H54 (cell line): ENCODE data around the gene TBL3.
"Not testable (repeated sequence)": the region's sequence is repeated elsewhere in the genome, so short reads cannot be mapped to it uniquely, and the experiment has no call there.

Source experiments
- DNase-seq: peaks from one replicate; pipeline ENCODE4 v3.0.0; 2011; ENCODE audit warnings: low spot score, mixed read lengths; ENCODE audit not compliant: insufficient read length
- FAIRE-seq: peaks from 3 replicates; lab custom pipeline; 2011; peaks lifted over from hg19 to GRCh38; lab: Jason Lieb, UNC
- POLR2A ChIP-seq: IDR thresholded peaks from 2 replicates; pipeline ENCODE4 v1.6.1; 2011; ENCODE audit warnings: low read depth, mild to moderate bottlenecking, low read length

Gene TBL3

DNA sequence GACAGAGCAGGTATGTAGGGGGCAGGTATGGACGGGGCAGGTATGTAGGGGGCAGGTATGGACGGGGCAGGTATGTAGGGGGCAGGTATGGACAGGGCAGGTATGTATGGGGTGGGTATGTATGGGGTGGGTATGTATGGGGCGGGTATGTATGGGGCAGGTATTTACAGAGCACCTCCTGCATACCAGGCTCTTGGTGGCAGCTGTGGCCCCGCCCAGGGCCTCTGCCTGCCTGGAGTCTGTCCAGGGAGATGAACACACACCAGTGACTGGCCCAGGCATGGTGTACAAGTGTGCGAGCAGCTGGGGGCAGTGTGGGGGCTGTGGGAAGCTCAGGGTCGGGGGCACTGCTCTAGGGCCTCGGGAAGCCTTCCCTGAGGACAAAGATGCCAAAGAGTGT lies 21.8 kb upstream of the TBL3 start:
- TF ChIP-seq POLR2A = no peak
- FAIRE-seq = no peak
- no peak for DNase-seq

DNA sequence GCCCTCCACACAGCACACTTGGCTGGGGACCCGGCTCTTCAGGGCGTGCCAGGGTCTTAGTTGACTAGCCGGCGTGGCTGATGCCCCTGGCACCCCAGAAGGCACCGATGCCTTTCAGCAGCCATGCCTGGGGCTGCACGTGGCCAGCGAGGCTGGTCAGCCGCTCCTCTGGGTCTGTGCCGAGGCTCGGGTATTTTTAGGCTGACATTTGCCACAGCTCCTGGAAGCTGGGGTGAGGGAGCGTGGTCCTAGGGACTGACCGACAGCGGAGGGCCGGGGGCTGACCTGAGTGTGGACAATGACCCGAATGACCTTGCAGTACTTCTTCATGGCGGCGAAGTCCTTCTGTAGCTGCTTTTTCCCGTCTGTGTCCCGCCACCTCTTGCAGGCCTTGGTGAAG lies 21.3 kb upstream of the TBL3 start:
- DNase-seq (no peak), FAIRE-seq (no peak)
- no peak for TF ChIP-seq POLR2A

GRCh38 chr16:1953734-1954133 lies 18.1 kb upstream of the TBL3 start:
- no peak for TF ChIP-seq POLR2A
- FAIRE-seq = no peak
- no peak for DNase-seq

DNA sequence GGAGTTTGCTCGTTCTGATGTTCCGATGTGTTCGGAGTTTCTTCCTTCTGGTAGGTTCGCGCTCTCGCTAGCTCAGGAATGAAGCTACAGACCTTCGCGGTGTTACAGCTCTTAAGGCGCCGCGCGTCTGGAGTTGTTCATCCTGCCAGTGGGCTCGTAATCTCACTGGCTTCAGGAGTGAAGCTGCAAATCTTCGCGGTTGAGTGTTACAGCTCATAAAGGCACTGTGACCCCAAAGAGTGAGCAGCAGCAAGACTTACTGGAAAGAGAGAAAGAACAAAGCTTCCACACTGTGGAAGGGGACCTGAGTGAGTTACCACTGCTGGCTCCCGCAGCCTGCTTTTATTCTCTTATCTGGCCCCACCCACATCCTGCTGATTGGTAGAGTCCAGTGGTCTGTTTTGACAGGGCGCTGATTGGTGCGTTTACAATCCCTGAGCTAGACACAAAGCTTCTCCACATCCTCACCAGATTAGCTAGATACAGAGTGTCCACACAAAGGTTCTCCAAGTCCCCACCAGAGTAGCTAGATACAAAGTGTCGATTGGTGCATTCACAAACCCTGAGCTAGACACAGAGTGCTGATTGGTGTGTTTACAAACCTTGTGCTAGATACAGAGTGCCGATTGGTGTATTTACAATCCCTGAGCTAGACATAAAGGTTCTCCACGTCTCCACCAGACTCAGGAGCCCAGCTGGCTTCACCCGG lies 14.3 kb upstream of the TBL3 start:
- FAIRE-seq, DNase-seq: not testable (repeated sequence)

DNA sequence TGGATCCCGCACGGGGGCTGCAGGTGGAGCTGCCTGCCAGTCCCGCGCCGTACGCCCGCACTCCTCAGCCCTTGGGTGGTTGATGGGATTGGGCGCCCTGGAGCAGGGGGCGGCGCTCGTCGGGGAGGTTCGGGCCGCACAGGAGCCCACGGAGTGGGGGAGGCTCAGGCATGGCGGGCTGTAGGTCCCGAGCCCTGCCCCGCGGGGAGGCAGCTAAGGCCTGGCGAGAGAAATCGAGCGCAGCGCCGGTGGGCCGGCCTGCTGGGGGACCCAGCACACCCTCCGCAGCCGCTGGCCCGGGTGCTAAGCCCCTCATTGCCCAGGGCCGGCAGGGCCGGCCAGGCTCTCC lies 13.7 kb upstream of the TBL3 start:
- DNase-seq, FAIRE-seq: not testable (repeated sequence)

DNA sequence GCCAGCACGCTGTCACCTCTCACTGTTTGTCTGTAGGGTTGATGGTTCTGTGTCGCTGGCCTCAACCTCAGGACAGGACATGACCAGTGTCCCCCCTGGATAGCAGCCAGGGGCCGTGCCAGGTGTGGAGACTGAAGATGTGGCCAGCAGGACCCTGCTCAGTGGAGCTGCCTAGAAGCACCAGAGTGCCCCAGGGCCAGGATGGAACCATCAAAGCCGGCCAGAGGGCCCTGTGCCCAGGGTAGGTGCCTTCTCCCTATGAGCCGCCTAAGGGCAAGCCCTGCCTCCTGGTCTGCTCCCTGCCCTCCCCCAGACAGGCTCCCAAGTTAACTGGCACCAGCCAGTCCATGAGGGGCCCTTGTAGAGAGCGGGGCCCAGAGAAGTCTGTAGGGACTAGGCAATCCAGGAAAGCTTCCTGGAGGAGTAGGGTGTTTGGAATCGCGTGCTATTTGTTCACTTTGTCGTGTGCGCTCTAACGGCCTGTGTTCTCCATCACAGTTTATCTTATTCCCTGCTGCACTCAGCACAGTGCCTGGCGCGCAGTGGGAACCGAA lies 13.1 kb upstream of the TBL3 start:
- no peak for TF ChIP-seq POLR2A
- FAIRE-seq = no peak
- DNase-seq = no peak

GRCh38 chr16:1959269-1960039 lies 12.4 kb upstream of the TBL3 start, which contains the start of gene NDUFB10:
Gene NDUFB10 (plus strand): TSS chr16:1959538. CDS start chr16:1959625, 87 bp downstream.
- FAIRE-seq (no peak), DNase-seq (peak; percentile 91)
- peak; percentile 98 for TF ChIP-seq POLR2A

- FAIRE-seq = no peak
- TF ChIP-seq POLR2A = peak; percentile 40; the same call in 1 of the 2 replicates
- DNase-seq = no peak
Observed at GRCh38 chr16:1960665-1961630, 10.9 kb upstream of the TBL3 start.

GRCh38 chr16:1961651-1962067 lies 10.2 kb upstream of the TBL3 start:
- peak; percentile 32; the same call in 1 of the 2 replicates for TF ChIP-seq POLR2A
- DNase-seq = no peak
- no peak for FAIRE-seq

GRCh38 chr16:1962161-1963153 lies 9.4 kb upstream of the TBL3 start:
- not testable (repeated sequence) for FAIRE-seq, DNase-seq

GRCh38 chr16:1963806-1964505 lies 7.9 kb upstream of the TBL3 start:
- DNase-seq (no peak), FAIRE-seq (no peak)
- TF ChIP-seq POLR2A = 0 out of 2 replicates have a peak, but pooled peaks have one; percentile 1
